ENCODE results near the gene EN2. TPM values are rescaled to one million over a fixed set of nuclear protein-coding genes. Genes with fewer than 3 reads are reported as not detected.

The EN2 gene
- total RNA-seq, 2 donors from 2014 or later, result not detected

DNA sequence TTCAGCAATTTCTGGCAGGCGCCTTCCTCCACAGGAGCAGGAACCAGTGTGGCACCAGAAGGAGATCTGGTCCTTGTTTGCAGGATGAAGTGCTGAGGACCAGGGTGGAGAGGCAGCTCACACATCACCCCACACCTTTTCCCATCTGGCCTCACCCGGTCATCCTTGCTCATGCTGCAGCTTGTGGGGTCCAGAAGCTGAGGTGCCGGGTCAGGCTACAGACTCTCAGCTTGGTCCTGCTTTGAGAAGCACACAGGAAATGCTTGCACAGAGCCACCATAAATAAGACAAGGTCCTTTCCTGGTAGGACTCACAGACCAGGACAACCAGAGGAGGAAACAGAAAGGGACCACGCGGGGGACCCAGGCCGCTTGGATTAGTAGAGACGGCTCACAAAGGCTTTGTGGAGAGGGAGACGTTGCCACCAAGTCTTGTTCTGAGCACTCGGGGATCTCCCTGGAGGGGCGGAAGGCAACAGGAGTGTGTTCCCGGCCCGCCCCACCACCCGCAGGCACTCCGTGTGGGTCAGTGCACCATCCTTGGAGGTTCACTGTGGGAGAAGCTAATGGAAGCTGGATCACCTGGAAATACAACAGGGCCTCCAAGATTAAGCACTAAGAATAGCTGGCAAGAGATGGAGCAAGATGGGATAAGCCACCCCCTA lies 29.6 kb upstream of the EN2 start:
- Histone ChIP-seq H3K9me3 (no peaks in the 10 kb centered on the region), H3K9ac (ENCODE audit: low read depth in 2 of 2, low read length in 2 of 2) (no peak overlapping the region), H3K4me3 (no peak overlapping the region), H3K27me3 (no peaks in the 10 kb centered on the region), H3K4me1 (no peaks in the 10 kb centered on the region), H3K27ac (no peak overlapping the region), H3K36me3 (no peaks in the 10 kb centered on the region)
- intact Hi-C loops (cut with DNase I), result no loop called here
- TF ChIP-seq CTCF (IDR thresholded peaks at IDR 0.05), result no peak
- DNase-seq, result no peak

DNA sequence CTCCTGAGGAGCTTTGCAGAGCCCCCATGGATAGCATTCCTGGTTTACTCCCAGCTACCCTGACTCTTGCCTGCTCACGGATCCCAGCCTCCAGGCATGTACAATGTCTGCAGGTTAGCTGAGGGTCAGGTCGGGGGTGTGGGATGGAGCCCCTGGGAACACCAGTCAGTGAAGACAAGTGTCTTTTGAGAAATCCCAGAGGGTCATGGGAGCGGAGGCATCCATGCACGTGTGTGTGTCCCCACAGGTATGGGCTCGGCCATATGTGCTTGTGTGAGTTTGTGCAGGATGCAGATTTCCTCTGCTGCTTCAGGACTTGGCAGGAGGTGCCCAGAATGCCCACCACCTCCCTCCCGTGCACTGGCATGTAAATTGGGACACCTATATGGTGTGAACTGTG lies 28.3 kb upstream of the EN2 start:
- Histone ChIP-seq H3K9me3 (no peaks in the 10 kb centered on the region), H3K9ac (ENCODE audit: low read depth in 2 of 2, low read length in 2 of 2) (no peak overlapping the region), H3K27me3 (no peaks in the 10 kb centered on the region), H3K27ac (no peak overlapping the region), H3K36me3 (no peaks in the 10 kb centered on the region), H3K4me3 (no peak overlapping the region), H3K4me1 (no peaks in the 10 kb centered on the region)
- intact Hi-C loops (cut with DNase I), result no loop called here
- TF ChIP-seq CTCF (IDR thresholded peaks at IDR 0.05), result no peak
- no peak for DNase-seq

- no peaks in the 10 kb centered on the region for H3K27me3 ChIP-seq
Measured at GRCh38 chr7:155430606-155431005, 27.3 kb upstream of the EN2 start.

DNA sequence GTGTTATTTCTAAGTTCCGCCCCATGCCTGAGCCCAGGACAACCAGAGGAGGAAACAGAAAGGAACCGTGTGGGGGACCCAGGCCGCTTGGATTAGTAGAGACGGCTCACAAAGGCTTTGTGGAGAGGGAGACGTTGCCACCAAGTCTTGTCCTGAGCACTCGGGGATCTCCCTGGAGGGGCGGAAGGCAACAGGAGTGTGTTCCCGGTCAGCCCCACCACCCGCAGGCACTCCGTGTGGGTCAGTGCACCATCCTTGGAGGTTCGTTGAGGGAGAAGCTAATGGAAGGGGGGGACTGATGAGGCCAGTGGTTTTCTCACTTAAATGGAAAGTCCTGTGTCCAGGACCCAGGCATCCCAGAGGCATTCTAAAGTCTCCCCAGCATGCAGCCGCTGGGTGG lies 26.7 kb upstream of the EN2 start:
- intact Hi-C loops (cut with DNase I), result no loop called here
- H3K4me1 ChIP-seq, result no peaks in the 10 kb centered on the region

More at GRCh38 chr7:155430606-155431005, 27.3 kb upstream of the EN2 start:
- Histone ChIP-seq H3K4me3 (no peak overlapping the region), H3K9ac (ENCODE audit: low read depth in 2 of 2, low read length in 2 of 2) (no peak overlapping the region), H3K36me3 (no peaks in the 10 kb centered on the region), H3K27ac (no peak overlapping the region), H3K4me1 (no peaks in the 10 kb centered on the region), H3K9me3 (no peaks in the 10 kb centered on the region)
- intact Hi-C loops (cut with DNase I), result no loop called here
- no peak for DNase-seq
- TF ChIP-seq CTCF (IDR thresholded peaks at IDR 0.05), result no peak

GRCh38 chr7:155431711-155432110 lies 26.2 kb upstream of the EN2 start:
- no peak overlapping the region for H3K27ac ChIP-seq
- TF ChIP-seq CTCF (IDR thresholded peaks at IDR 0.05), result no peak
- H3K36me3 ChIP-seq, result no peaks in the 10 kb centered on the region
- no peak for DNase-seq
- H3K4me1 ChIP-seq, result no peaks in the 10 kb centered on the region
- no peak overlapping the region for H3K9ac ChIP-seq (ENCODE audit: low read depth in 2 of 2, low read length in 2 of 2)
- H3K9me3 ChIP-seq, result no peaks in the 10 kb centered on the region
- no peaks in the 10 kb centered on the region for H3K27me3 ChIP-seq
- no peak overlapping the region for H3K4me3 ChIP-seq
- intact Hi-C loops (cut with DNase I), result no loop called here

More for the DNA sequence above, 26.7 kb upstream of the EN2 start:
- no peak overlapping the region for H3K27ac ChIP-seq
- TF ChIP-seq CTCF (IDR thresholded peaks at IDR 0.05), result no peak
- H3K9ac ChIP-seq (ENCODE audit: low read depth in 2 of 2, low read length in 2 of 2), result no peak overlapping the region
- no peak overlapping the region for H3K4me3 ChIP-seq
- H3K27me3 ChIP-seq, result no peaks in the 10 kb centered on the region
- DNase-seq, result no peak
- H3K36me3 ChIP-seq, result no peaks in the 10 kb centered on the region
- no peaks in the 10 kb centered on the region for H3K9me3 ChIP-seq
